GM12801 (cell line): Measurements from ENCODE around the gene SNAPC1.

Source experiments
- TF ChIP-seq, protein P1 (sequence below): IDR thresholded peaks from one replicate; pipeline ENCODE4 v1.5.1; 2011; ENCODE audit warnings: control low read depth; ENCODE audit not compliant: insufficient read length; ENCODE audit errors: extremely low read depth

The SNAPC1 gene

DNA sequence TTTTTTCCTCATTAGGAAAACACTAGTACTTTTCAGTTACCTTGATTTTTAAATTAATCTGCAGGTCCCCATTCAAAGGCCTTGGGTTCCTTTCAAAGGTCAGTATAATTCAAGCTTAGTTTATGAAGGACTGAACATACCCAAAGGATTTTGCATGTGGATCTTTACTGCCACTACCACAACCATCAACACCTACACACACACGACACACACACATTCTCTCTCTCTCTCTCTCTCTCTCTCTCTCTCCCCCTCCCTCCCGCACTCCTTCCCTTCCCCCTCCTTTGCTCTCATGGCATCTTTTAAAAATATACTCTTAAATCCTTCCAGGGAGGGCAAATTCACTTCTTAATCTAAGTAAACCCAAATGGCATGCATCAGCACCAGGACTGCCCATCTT, 38.1 kb upstream of the SNAPC1 start:
- TF ChIP-seq, protein P1, sequence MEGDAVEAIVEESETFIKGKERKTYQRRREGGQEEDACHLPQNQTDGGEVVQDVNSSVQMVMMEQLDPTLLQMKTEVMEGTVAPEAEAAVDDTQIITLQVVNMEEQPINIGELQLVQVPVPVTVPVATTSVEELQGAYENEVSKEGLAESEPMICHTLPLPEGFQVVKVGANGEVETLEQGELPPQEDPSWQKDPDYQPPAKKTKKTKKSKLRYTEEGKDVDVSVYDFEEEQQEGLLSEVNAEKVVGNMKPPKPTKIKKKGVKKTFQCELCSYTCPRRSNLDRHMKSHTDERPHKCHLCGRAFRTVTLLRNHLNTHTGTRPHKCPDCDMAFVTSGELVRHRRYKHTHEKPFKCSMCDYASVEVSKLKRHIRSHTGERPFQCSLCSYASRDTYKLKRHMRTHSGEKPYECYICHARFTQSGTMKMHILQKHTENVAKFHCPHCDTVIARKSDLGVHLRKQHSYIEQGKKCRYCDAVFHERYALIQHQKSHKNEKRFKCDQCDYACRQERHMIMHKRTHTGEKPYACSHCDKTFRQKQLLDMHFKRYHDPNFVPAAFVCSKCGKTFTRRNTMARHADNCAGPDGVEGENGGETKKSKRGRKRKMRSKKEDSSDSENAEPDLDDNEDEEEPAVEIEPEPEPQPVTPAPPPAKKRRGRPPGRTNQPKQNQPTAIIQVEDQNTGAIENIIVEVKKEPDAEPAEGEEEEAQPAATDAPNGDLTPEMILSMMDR: no peak

DNA sequence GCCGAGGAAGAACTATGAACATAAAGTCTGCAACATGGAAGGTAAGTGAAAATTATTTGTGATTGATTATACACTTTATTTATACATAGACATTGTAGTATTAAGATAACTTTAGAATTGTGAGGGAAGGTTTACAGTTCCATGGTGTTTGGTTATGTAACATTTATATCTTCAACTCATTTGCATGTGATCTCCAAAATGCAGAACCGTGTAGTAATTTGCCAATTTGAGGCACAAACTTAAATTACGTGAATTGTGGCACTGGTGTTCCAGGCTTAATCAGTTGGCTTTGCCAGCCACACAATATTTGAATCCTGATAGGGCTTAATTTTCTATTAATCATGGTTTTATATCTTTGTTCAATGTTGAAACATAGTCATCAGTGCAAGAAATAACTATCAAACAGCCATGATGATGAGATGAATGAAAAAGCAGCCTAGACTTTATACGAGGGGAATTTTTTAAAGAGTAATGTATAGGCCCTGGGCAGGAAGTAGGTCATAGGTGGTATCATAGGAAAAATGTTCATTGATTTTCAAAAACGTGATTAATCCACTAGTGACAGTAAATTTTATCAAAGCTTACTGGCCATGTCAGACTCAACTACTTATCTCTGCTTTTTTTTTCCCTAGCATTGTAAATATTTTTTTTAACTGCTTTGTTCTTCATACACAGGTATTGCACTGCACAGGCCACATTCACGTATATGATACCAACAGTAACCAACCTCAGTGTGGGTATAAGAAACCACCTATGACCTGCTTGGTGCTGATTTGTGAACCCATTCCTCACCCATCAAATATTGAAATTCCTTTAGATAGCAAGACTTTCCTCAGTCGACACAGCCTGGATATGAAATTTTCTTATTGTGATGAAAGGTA, 35.2 kb upstream of the SNAPC1 start:
- TF ChIP-seq, protein P1: no peak

DNA sequence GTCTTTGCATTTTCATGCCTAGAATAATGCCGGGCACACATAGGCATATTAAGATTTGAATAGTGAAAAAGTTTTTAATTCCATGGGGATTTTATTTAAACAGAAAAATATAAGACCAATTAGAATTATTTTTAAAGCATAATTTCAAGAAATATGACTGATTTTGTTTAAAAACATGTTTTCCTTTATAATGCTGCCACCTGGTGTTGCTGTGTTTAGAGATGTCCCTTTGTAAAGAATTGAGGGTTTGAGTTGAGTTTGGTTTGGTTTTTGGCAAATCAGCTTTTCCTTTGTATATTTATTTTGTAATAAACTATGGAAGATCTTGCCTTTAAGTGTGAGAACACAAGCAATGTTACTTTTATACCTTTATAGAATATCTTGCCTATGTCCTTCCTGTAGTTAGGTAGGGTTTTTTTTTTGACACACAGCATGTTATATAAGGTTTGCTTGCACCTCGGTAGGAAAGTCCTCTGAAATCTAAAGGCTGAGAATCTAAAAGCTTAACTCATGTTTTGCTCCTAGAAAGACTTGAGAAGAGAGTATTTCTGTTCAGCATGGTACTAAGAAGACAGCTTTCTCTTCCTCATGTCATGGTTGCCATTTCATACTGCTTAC, 31.4 kb upstream of the SNAPC1 start:
- TF ChIP-seq, protein P1: no peak

DNA sequence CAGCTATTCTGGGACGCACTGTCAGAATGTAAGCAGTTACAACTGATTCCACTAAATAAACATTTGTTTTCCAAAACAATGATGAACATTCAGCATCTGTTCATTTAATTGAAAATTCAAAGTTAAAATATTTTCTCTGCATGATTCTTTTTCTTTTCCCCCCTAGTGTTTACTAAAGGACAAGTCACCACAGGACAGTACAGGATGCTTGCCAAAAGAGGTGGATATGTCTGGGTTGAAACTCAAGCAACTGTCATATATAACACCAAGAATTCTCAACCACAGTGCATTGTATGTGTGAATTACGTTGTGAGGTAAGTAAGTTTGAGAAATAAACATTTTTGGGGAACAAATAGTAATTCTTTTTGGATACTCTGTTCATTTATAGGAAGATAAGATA, 28.2 kb upstream of the SNAPC1 start:
- TF ChIP-seq, protein P1: no peak

DNA sequence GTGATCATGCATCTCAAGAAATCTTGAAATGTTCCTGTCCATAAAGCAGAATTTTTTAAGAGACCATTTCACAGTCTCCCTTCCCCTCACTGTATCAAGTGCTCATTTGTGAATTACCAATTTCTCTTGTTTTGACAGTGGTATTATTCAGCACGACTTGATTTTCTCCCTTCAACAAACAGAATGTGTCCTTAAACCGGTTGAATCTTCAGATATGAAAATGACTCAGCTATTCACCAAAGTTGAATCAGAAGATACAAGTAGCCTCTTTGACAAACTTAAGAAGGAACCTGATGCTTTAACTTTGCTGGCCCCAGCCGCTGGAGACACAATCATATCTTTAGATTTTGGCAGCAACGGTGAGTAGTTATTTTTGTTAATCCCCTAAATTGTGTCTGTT, 25.5 kb upstream of the SNAPC1 start:
- TF ChIP-seq, protein P1: no peak

DNA sequence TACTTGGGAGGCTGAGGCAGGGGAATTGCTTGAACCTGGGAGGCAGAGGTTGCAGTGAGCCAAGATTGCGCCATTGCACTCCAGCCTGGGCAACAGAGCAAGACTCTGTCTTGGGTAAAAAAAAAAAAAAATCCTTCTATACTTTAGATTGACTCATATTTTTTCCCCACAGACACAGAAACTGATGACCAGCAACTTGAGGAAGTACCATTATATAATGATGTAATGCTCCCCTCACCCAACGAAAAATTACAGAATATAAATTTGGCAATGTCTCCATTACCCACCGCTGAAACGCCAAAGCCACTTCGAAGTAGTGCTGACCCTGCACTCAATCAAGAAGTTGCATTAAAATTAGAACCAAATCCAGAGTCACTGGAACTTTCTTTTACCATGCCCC, 24.3 kb upstream of the SNAPC1 start:
- TF ChIP-seq, protein P1: no peak

DNA sequence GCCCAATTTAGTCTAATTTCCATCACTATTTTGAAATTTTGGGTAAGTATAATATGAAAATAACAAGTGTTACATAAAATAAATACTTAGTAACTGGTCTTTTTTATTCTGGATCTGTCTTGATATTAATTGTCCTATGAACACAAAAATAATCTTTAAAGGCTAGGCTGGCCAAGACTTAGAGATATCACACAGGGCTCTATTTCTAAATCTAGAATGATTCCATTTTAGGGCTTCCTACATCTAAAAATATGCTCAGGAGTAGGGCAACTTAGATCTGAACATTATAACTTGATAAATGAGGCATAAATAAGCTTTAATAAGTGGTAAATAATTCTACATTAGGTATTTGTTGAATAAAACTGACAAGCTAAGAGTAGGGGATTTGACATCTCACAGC, 23.1 kb upstream of the SNAPC1 start:
- TF ChIP-seq, protein P1: no peak
